8988T (cell line): ENCODE data around the gene DIPK1A.
"Not testable (repeated sequence)": the region's sequence is repeated elsewhere in the genome, so short reads cannot be mapped to it uniquely, and the experiment has no call there.

Experiments
- DNase-seq: peaks from one replicate; pipeline ENCODE4 v3.0.0; 2011

Gene DIPK1A

GRCh38 chr1:92913093-92913819 lies 48.0 kb downstream of the DIPK1A start:
- DNase-seq = no peak

- no peak for DNase-seq
Measured at GRCh38 chr1:92910081-92910480, 51.2 kb downstream of the DIPK1A start.

GRCh38 chr1:92909321-92909720 lies 51.9 kb downstream of the DIPK1A start:
- DNase-seq = no peak

- DNase-seq = no peak
Measured at GRCh38 chr1:92907949-92908684, 53.1 kb downstream of the DIPK1A start.

- DNase-seq = no peak
Measured at GRCh38 chr1:92903765-92904164, 57.5 kb downstream of the DIPK1A start.

GRCh38 chr1:92902406-92902744 lies 58.9 kb downstream of the DIPK1A start:
- no peak for DNase-seq

- DNase-seq = no peak
Measured at GRCh38 chr1:92901699-92902405, 59.4 kb downstream of the DIPK1A start.

GRCh38 chr1:92901126-92901525 lies 60.1 kb downstream of the DIPK1A start:
- no peak for DNase-seq

- no peak for DNase-seq
Measured at GRCh38 chr1:92900539-92900938, 60.7 kb downstream of the DIPK1A start.

- no peak for DNase-seq
Measured at GRCh38 chr1:92899780-92900179, 61.5 kb downstream of the DIPK1A start.

GRCh38 chr1:92898053-92898452 lies 63.2 kb downstream of the DIPK1A start:
- not testable (repeated sequence) for DNase-seq

- no peak for DNase-seq
Measured at GRCh38 chr1:92887465-92887864, 73.8 kb downstream of the DIPK1A start.

GRCh38 chr1:92886886-92887419 lies 74.3 kb downstream of the DIPK1A start:
- no peak for DNase-seq

- DNase-seq = no peak
Measured at GRCh38 chr1:92884195-92884594, 77.1 kb downstream of the DIPK1A start.

GRCh38 chr1:92883297-92883696 lies 78.0 kb downstream of the DIPK1A start:
- no peak for DNase-seq

- no peak for DNase-seq
Measured at GRCh38 chr1:92882819-92883218, 78.4 kb downstream of the DIPK1A start.

- no peak for DNase-seq
Measured at GRCh38 chr1:92881391-92881790, 79.9 kb downstream of the DIPK1A start.

- no peak for DNase-seq
Measured at GRCh38 chr1:92879316-92879968, 81.8 kb downstream of the DIPK1A start.

GRCh38 chr1:92877792-92878191 lies 83.5 kb downstream of the DIPK1A start:
- no peak for DNase-seq

GRCh38 chr1:92877081-92877711 lies 84.1 kb downstream of the DIPK1A start:
- no peak for DNase-seq

GRCh38 chr1:92876351-92876750 lies 84.9 kb downstream of the DIPK1A start:
- DNase-seq = no peak

GRCh38 chr1:92874987-92875386 lies 86.3 kb downstream of the DIPK1A start:
- DNase-seq = no peak

- DNase-seq = no peak
Measured at GRCh38 chr1:92872719-92873118, 88.5 kb downstream of the DIPK1A start.
